ENCODE measurements around the gene DPEP1.
A peak's percentile ranks its signal among the peaks of the same experiment; 100 is the strongest.

Gene DPEP1

GRCh38 chr16:89579351-89579750, 34.1 kb upstream of the DPEP1 start:
- no peak for DNase-seq (ENCODE audit: low read depth)
- TF ChIP-seq, protein P1, sequence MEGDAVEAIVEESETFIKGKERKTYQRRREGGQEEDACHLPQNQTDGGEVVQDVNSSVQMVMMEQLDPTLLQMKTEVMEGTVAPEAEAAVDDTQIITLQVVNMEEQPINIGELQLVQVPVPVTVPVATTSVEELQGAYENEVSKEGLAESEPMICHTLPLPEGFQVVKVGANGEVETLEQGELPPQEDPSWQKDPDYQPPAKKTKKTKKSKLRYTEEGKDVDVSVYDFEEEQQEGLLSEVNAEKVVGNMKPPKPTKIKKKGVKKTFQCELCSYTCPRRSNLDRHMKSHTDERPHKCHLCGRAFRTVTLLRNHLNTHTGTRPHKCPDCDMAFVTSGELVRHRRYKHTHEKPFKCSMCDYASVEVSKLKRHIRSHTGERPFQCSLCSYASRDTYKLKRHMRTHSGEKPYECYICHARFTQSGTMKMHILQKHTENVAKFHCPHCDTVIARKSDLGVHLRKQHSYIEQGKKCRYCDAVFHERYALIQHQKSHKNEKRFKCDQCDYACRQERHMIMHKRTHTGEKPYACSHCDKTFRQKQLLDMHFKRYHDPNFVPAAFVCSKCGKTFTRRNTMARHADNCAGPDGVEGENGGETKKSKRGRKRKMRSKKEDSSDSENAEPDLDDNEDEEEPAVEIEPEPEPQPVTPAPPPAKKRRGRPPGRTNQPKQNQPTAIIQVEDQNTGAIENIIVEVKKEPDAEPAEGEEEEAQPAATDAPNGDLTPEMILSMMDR (IDR thresholded peaks at IDR 0.05; ENCODE audit: control insufficient read depth, insufficient read depth, low read depth, low read length, missing control alignments), result no peak
- H3K4me3 ChIP-seq (ENCODE audit: control insufficient read depth, low read depth, low read length), result no peak overlapping the region

DNA sequence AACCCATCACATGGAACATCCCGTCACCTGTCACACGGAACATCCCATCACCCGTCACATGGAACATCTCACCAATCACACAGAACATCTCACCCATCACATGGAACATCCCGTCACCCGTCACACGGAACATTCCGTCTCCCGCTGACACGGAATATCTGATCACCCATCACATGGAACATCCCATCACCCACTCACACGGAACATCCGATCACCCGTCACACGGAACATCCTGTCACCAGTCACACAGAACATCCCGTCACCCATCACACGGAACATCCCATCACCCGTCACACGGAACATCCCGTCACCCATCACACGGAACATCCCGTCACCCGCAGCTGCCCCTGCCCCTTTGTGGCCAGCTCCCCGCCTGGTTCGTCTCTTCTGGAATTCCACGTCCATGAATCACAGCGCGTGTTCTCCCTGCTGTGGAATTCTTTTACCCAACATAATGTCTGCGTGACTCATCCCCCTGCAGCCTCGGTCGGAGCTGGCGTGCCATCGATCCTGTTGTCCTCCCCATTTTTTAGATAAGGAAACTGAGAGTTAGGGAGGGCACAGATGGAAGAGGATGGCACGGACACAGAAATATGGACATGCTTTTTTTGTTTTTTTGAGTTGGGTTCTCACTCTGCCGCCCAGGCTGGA, 32.3 kb upstream of the DPEP1 start:
- DNase-seq (ENCODE audit: low read depth), result peak; percentile 92
- no peak overlapping the region for H3K4me3 ChIP-seq (ENCODE audit: control insufficient read depth, low read depth, low read length)
- TF ChIP-seq, protein P1 (IDR thresholded peaks at IDR 0.05; ENCODE audit: control insufficient read depth, insufficient read depth, low read depth, low read length, missing control alignments), result no peak

DNA sequence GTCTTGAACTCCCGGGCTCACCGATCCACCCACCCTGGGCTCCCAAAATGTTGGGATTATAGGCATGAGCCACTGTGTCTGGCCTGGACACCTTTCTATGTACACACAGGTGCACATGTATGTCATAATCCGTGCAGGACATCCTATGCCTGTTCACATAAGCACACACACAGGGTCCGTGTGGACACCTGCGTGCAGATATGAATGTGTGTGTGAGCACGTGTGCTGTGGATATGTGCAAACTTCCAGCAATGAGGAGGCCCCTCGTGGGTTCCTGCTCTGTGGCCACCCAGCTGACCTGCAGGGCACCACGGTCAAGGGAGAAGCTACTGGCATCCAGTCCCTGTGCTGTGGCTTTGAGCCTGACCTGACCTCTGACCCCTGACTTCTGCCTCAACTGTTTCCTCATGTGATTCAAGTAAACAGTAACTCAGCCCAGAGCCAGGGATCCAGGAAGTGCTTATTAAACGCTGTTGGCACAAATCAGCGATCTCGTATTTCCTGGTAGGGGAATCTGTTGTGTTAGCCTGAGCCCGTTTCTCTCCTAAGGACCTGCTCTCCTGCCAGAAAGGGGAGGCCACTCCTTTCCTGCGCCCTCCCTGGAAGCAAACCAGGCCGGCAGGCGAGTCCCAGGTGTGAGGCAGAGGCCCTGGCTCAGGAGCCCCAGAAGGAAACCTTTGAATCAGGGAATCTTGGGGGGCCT, 31.4 kb upstream of the DPEP1 start:
- TF ChIP-seq, protein P1 (IDR thresholded peaks at IDR 0.05; ENCODE audit: control insufficient read depth, insufficient read depth, low read depth, low read length, missing control alignments), result no peak
- no peak overlapping the region for H3K4me3 ChIP-seq (ENCODE audit: control insufficient read depth, low read depth, low read length)
- no peak for DNase-seq (ENCODE audit: low read depth)

GRCh38 chr16:89582614-89583196, 30.7 kb upstream of the DPEP1 start:
- TF ChIP-seq, protein P1 (IDR thresholded peaks at IDR 0.05; ENCODE audit: control insufficient read depth, insufficient read depth, low read depth, low read length, missing control alignments), result no peak
- H3K4me3 ChIP-seq (ENCODE audit: control insufficient read depth, low read depth, low read length), result no peak overlapping the region
- no peak for DNase-seq (ENCODE audit: low read depth)

- TF ChIP-seq, protein P1 (IDR thresholded peaks at IDR 0.05; ENCODE audit: control insufficient read depth, insufficient read depth, low read depth, low read length, missing control alignments), result no peak
- DNase-seq (ENCODE audit: low read depth), result no peak
- no peak overlapping the region for H3K4me3 ChIP-seq (ENCODE audit: control insufficient read depth, low read depth, low read length)
These were observed 30.1 kb upstream of the DPEP1 start for GRCh38 chr16:89583197-89583894.

- DNase-seq (ENCODE audit: low read depth), result no peak
- H3K4me3 ChIP-seq (ENCODE audit: control insufficient read depth, low read depth, low read length), result no peak overlapping the region
- TF ChIP-seq, protein P1 (IDR thresholded peaks at IDR 0.05; ENCODE audit: control insufficient read depth, insufficient read depth, low read depth, low read length, missing control alignments), result no peak
These were observed 29.4 kb upstream of the DPEP1 start for GRCh38 chr16:89583895-89584644.

Data from AG09309 (cell line).